HG02970 (cell line): Measurements from ENCODE around the gene S100A3.

Experiments
- ATAC-seq: cut with Tn5 transposase; IDR thresholded peaks from one replicate; pipeline ENCODE4 v1.9.1; 2021; ENCODE audit warnings: mild to moderate bottlenecking, moderate library complexity, moderate number of reproducible peaks; ENCODE audit not compliant: unreplicated experiment, low FRiP score

Gene S100A3

GRCh38 chr1:153515504-153516394 is 33.3 kb downstream of the S100A3 start:
- ATAC-seq: no peak

- no peak for ATAC-seq
Observed at GRCh38 chr1:153513666-153514065, 35.4 kb downstream of the S100A3 start.

- no peak for ATAC-seq
Observed at GRCh38 chr1:153513023-153513422, 36.0 kb downstream of the S100A3 start.

GRCh38 chr1:153510984-153511410 is 38.1 kb downstream of the S100A3 start:
- no peak for ATAC-seq

- no peak for ATAC-seq
Observed at GRCh38 chr1:153509729-153510354, 39.2 kb downstream of the S100A3 start.

- ATAC-seq: no peak
Observed at GRCh38 chr1:153509036-153509435, 40.0 kb downstream of the S100A3 start.

GRCh38 chr1:153507926-153508583 is 41.0 kb downstream of the S100A3 start:
- ATAC-seq: no peak

- no peak for ATAC-seq
Observed at GRCh38 chr1:153506831-153507413, 42.1 kb downstream of the S100A3 start.

- no peak for ATAC-seq
Observed at GRCh38 chr1:153506386-153506785, 42.7 kb downstream of the S100A3 start.

GRCh38 chr1:153505576-153505975 is 43.5 kb downstream of the S100A3 start:
- ATAC-seq: no peak

- ATAC-seq: no peak
Observed at GRCh38 chr1:153503766-153504165, 45.3 kb downstream of the S100A3 start.

GRCh38 chr1:153498746-153499145 is 50.3 kb downstream of the S100A3 start:
- ATAC-seq: no peak
